LNCAP (cell line): ENCODE results near the gene TMPRSS9.

ENCODE experiments used
- TF ChIP-seq, protein P1 (sequence below): fragments of 450-650 bp; IDR thresholded peaks from 2 replicates; pipeline ENCODE4 v1.5.1; 2017; ENCODE audit warnings: mild to moderate bottlenecking

Gene TMPRSS9

DNA sequence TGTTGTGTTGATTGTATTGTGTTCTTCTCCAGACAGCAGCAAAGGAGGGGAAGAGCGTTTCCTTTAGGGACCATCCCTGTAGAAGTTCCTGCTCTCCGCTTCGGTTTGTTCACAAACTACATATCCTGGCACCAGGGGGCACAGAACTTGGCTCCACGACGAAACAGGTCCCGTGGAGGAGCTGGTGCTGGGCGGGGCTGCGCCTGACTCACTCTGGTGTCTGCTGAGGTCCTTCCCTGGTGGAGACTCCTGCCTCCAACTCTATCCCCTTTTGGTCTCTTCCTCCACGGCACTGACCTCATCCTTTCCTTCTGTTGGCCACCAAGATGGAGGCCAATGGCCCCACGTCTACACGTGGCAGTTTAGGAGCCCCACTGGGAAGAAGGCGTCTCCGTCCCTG, 14.7 kb downstream of the TMPRSS9 start:
- TF ChIP-seq, protein P1, sequence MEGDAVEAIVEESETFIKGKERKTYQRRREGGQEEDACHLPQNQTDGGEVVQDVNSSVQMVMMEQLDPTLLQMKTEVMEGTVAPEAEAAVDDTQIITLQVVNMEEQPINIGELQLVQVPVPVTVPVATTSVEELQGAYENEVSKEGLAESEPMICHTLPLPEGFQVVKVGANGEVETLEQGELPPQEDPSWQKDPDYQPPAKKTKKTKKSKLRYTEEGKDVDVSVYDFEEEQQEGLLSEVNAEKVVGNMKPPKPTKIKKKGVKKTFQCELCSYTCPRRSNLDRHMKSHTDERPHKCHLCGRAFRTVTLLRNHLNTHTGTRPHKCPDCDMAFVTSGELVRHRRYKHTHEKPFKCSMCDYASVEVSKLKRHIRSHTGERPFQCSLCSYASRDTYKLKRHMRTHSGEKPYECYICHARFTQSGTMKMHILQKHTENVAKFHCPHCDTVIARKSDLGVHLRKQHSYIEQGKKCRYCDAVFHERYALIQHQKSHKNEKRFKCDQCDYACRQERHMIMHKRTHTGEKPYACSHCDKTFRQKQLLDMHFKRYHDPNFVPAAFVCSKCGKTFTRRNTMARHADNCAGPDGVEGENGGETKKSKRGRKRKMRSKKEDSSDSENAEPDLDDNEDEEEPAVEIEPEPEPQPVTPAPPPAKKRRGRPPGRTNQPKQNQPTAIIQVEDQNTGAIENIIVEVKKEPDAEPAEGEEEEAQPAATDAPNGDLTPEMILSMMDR = no peak

DNA sequence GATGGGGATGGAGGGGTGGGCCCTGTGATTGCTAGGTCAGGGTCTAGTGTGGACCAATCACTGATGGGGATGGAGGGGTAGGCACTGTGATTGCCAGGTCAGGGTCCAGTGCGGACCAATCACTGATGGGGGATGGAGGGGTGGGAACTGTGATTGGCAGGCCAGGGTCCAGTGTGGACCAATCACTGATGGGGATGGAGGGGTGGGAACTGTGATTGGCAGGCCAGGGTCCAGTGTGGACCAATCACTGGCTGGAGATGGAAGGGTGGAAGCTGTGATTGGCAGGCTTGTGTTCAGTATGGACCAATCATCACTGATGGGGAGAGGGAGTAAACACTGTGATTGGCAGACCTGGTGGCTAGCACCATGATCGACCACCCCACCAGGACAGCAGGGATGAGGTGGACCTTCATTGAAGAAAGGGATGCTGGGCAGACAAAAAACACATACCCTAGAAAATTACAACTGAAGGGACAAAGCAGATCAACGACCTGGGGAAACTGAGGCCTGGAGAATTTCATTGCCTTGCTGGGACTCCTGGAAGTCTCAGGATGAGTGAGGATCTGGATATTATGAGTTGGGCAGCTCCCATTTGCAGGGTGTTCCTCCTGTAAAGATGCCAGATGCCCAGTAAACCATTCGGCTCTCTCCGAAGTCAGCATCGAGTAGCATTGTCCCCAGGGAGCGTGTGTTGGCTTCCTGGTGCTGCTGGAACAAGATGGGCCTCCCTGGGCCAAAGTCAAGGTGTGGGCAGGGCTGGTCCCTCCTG, 15.5 kb downstream of the TMPRSS9 start:
- TF ChIP-seq, protein P1 = no peak

DNA sequence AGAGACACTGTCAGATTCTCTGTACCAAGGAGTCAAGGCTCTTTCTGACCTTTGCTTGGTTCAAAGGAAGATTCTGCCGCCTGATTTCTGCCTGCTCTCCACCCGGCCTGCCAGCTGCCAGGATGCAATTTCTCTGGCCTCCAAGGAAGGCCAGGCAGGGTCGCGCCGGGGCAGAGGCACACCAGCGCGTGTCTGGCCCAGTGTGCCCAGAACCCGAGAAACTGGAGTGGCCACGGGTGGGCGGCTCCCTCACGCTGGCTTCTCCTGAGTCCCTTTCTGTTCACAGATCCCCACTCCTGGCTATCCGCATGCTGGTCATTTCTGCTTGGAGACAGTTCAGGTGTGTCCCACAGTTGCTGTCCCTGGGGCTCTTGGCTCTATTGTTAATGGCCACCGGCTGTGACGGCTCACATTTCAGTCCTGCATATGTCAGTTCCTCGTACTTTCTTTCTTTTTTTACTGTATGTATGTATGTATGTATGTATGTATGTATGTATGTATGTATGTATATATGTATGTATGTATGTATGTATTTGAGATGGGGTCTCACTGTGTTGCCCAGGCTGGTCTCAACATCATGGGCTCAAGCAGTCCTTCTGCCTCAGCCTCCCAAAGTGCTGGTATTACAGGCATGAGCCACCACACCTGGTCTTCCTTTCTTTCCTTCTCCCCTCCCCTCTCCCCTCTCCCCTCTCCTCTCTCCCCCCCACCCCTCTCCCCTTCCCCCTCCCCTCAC, 16.9 kb downstream of the TMPRSS9 start:
- TF ChIP-seq, protein P1 = no peak

DNA sequence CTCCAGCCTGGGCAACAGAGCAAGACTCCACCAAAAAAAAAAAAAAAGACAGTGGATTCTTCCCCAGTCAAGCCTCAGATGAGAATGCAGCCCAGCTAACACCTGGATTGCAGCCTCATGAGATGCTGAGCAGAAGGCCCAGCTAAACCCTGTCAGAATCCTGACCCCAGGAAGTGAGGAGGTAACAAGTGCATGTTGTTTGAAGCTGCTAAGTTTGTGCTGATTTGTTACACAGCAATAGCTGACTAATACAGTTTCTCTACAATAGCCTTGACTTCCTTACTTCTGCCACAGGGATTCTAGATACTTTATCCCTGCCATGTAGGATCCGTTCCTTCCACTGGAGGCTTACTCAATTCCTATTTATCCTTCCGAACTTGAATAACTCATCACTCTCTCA, 20.5 kb downstream of the TMPRSS9 start:
- TF ChIP-seq, protein P1 = no peak

DNA sequence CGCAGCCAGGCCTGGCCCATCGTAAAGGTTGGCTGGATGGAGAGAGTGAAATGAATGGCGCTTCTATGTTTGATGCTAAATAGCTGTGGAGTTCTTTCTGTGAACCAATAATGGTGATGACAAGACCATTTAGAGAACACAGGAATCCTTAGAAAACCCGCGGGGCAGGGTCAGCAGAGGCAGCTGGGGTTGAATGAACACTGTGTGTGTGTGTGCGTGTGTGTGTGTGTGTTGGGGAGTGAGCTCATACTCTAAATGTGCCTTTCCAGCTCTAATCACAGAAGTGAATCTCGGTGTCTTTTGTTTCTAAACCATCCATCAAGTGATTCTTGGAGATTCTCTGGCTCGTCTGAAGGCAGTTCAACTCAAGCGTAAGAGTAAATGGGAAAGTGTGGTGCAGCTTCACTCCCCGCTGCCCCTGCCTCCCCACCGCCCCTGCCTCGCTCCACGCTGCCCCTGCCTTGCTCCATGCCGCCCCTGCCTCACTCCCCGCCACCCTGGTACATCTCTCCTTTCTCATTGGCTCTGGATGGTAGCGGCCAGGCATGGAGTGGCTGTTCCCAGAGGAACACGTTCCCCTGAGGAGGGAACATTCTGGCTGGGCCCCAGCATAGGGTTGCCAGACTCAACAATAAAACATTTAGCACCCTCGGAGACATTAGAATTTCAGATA, 21.2 kb downstream of the TMPRSS9 start:
- TF ChIP-seq, protein P1 = no peak

DNA sequence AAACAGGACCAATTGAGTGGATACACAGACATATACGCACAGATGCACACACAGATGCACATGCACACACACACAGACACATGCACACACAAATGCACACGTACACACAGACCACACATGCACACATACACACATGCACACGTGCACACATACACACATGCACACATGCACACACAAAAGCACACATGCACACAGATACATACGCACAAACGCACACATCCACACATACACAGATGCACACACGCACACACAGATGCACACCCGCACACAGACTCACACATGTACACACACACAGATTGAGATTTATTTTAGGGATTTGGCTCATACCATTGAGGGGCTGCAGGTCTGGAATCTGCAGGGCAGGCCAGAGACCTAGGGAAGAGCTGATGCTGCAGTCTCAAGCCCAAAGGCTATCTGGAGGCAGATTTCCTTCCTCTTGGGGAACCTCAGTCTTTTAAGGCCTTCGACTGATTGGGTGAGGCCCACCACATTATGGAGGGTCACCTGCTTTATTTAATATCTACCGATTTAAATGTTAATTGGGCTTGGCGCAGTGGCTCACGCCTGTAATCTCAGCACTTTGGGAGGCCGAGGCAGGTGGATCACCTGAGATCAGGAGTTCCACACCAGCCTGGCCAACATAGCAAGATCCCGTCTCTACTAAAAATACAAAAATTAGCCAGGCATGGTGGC, 22.6 kb downstream of the TMPRSS9 start:
- TF ChIP-seq, protein P1 = no peak

DNA sequence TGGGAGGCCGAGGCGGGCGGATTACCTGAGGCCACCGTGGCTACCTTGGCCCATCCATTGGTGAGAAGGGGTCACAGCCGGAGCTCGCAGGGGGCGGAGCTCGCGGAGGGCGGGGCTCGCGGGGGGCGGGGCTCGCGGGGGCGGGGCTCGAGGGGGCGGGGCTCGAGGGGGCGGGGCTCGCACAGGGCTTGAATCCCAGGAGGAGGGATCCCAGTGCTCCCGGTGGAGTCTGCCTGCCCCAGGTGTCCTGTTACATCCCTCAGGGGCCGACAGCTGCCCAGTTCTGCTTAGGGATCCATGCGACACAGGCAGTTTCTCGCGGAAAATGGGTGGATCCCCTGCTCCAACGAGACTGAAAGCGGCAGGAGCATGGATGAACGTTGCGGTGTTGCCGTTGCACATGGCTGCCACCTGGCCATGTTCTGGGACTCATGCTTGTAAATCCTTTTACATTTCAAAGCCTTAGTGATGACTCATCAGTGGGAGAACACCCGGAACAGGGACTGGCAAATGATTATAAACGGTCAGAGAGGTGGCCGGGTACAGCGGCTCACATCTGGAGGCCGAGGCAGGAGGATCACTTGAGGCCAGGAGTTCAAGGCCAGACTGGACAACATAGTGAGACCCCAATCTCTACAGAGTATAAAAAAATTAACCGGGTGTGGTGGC, 25.1 kb downstream of the TMPRSS9 start:
- TF ChIP-seq, protein P1 = no peak
